GM10248 (cell line): ENCODE measurements around the gene EPYC.

ENCODE experiments used
- CTCF ChIA-PET: fragments of 300-600 bp; sonication (Branson Sonifier 250); formaldehyde crosslinking; extraction: SDS; loops from one replicate; lab custom pipeline; 2021; ENCODE audit warnings: antibody characterized with exemption; lab: Yijun Ruan, JAX
- POLR2A ChIA-PET: fragments of 350-650 bp; sonication (Branson Sonifier 250); formaldehyde crosslinking; extraction: SDS; loops from one replicate; lab custom pipeline; 2020; ENCODE audit warnings: antibody characterized with exemption; lab: Yijun Ruan, JAX
- DNase-seq: peaks from one replicate; pipeline ENCODE4 v3.0.0; 2012; ENCODE audit errors: extremely low spot score
- CTCF ChIP-seq: IDR thresholded peaks from 2 replicates; pipeline ENCODE4 v1.5.1; 2012; ENCODE audit warnings: mild to moderate bottlenecking, low read depth; ENCODE audit errors: extremely low read depth, missing control alignments, control extremely low read depth

EPYC gene

GRCh38 chr12:90951432-90952105 is 53.2 kb downstream of the EPYC start:
- ChIA-PET CTCF (interaction anchor here (0.8 to 0.9 kb wide), 2 partner anchors 11 to 302 kb away, joined by 3 read pairs; no protein-coding TSS in a partner anchor), POLR2A (no interaction called here)
- no peak for DNase-seq
- no peak for TF ChIP-seq CTCF

- no peak for DNase-seq
- TF ChIP-seq CTCF: no peak
- ChIA-PET POLR2A (no interaction called here), CTCF (interaction anchor here (1.5 kb wide), 1 partner anchor 12 kb away, joined by 4 read pairs; no protein-coding TSS in a partner anchor)
These were observed 56.9 kb downstream of the EPYC start for GRCh38 chr12:90947869-90948268.

GRCh38 chr12:90945070-90945649 is 59.6 kb downstream of the EPYC start:
- peak; percentile 42 for TF ChIP-seq CTCF
- DNase-seq: peak; percentile 26
- ChIA-PET CTCF (interaction anchor here (0.7 to 3.4 kb wide), 11 partner anchors 9 to 1935 kb away, joined by 3 to 15 read pairs (median 4); no protein-coding TSS in a partner anchor), POLR2A (no interaction called here)

- ChIA-PET CTCF (interaction anchor here (1.9 kb wide), 1 partner anchor 165 kb away, joined by 7 read pairs; no protein-coding TSS in a partner anchor), POLR2A (no interaction called here)
- no peak for TF ChIP-seq CTCF
- no peak for DNase-seq
These were observed 61.5 kb downstream of the EPYC start for GRCh38 chr12:90943255-90943654.

- POLR2A ChIA-PET: no interaction called here
- peak; percentile 51 for TF ChIP-seq CTCF
- CTCF ChIA-PET: interaction anchor here (0.9 to 1.3 kb wide), 3 partner anchors 8 to 14 kb away, joined by 3 read pairs; partner anchors contain the start of gene CCER1
- DNase-seq: peak; percentile 10
These were observed 63.8 kb downstream of the EPYC start for GRCh38 chr12:90940872-90941499.

GRCh38 chr12:90939382-90939781 is 65.4 kb downstream of the EPYC start:
- no peak for TF ChIP-seq CTCF
- ChIA-PET CTCF (no interaction called here), POLR2A (no interaction called here)
- DNase-seq: no peak
